Natural killer cell (primary cell): ENCODE data around the gene EPB41L4B. TPM values are rescaled to one million over a fixed set of nuclear protein-coding genes. Genes with fewer than 3 reads are reported as not detected.

ENCODE experiments used
- ATAC-seq, 3 donors: fragments of 150-1000 bp in 2 of 3; fragments of 200-7000 bp in 1 of 3; cut with Tn5 transposase; 1 replicate in 1 of 3; 2 replicates in 2 of 3; pipeline ENCODE4 v1.10.0; 2021; ENCODE audit warnings: mild to moderate bottlenecking in 2 of 3, moderate library complexity in 2 of 3
- DNase-seq, 2 donors: peaks; one replicate each; pipeline versions ENCODE4 v3.0.0 to v3.0.0-alpha.2; 2013 to 2021; ENCODE audit warnings: mixed read lengths in 1 of 2
- H3K27ac ChIP-seq: one replicate; pipeline ENCODE4 v1.5.1; 2013; ENCODE audit warnings: mild to moderate bottlenecking, low read length
- H3K27me3 ChIP-seq: one replicate; pipeline ENCODE4 v1.6.1; 2013; ENCODE audit warnings: low read length; ENCODE audit not compliant: control insufficient read depth, insufficient read depth
- H3K36me3 ChIP-seq: one replicate; pipeline ENCODE4 v1.6.1; 2013; ENCODE audit warnings: low read length; ENCODE audit not compliant: control insufficient read depth, insufficient read depth
- H3K4me1 ChIP-seq: one replicate; pipeline ENCODE4 v1.6.1; 2013; ENCODE audit warnings: low read length; ENCODE audit not compliant: control insufficient read depth, insufficient read depth
- H3K4me3 ChIP-seq: one replicate; pipeline ENCODE4 v1.5.1; 2013; ENCODE audit warnings: low read length
- H3K9me3 ChIP-seq: one replicate; pipeline ENCODE4 v1.6.1; 2013; ENCODE audit warnings: low read length; ENCODE audit not compliant: control insufficient read depth, insufficient read depth
- H3K27ac Mint-ChIP-seq, 2 donors: one replicate each; pipeline ENCODE4 v1.8.0; 2022; ENCODE audit warnings: mild to moderate bottlenecking in 2 of 2, mixed read lengths in 2 of 2, moderate library complexity in 1 of 2
- H3K27me3 Mint-ChIP-seq, 2 donors: one replicate each; pipeline ENCODE4 v1.8.0; 2022; ENCODE audit warnings: low read depth in 2 of 2, mixed read lengths in 2 of 2
- H3K36me3 Mint-ChIP-seq: one replicate; pipeline ENCODE4 v1.8.0; 2022; ENCODE audit warnings: mixed read lengths
- H3K4me1 Mint-ChIP-seq, 2 donors: one replicate each; pipeline ENCODE4 v1.8.0; 2022; ENCODE audit warnings: mixed read lengths in 2 of 2
- H3K4me3 Mint-ChIP-seq: one replicate; pipeline ENCODE4 v1.8.0; 2022; ENCODE audit warnings: mild to moderate bottlenecking, moderate library complexity, mixed read lengths
- H3K9me3 Mint-ChIP-seq, 2 donors: one replicate each; pipeline ENCODE4 v1.8.0; 2022; ENCODE audit warnings: mixed read lengths in 2 of 2
- WGBS: methylation state at CpG from one replicate; pipeline ENCODE4 v1.1.7; 2013; ENCODE audit warnings: missing lambda C conversion rate; ENCODE audit not compliant: insufficient coverage; 5-methylcytosine and 5-hydroxymethylcytosine counted together
- intact Hi-C: fragments of 100-400 bp; cut with micrococcal nuclease; formaldehyde crosslinking; loops from one replicate; pipeline ENCODE4 v1.14.2; 2022
- total RNA-seq, 4 donors: library from RNA; stranded (reverse); fragments of 120-200 nt in 1 of 4; gene quantifications; one replicate each; pipeline versions ENCODE4 v1.2.3 to v1.2.4, GENCODE V29; 2013 to 2022
- TF ChIP-seq, protein P1 (sequence below): fragments of 200-600 bp; IDR thresholded peaks from one replicate; pipeline ENCODE4 v1.8.0; 2022; ENCODE audit warnings: antibody characterized with exemption

The EPB41L4B gene
- total RNA-seq, 3 donors from 2014 or later (not counting 1 experiment from before 2014, with no cell fraction given): not detected

DNA sequence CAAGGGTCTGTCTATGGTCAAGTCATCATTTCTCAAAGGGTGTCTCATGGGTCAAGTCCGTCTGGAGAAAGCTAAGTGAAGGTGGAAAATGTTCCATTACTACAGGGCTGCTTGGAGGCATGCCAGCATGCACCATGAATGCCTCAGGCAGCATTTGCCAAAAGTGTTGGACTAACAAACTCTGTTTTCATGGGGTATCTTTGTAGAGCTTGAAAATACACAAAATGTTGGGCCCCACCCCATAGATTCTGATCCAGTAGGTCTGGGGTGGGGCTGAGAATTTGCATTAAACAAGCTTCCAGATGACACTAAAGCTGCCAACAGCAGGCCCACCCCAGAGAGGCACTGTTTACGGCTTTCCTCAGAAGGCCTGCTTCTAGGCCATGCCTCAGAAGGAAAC, 78.8 kb downstream of the EPB41L4B start:
- intact Hi-C loops: no loop called here
- no peak overlapping the region for H3K27ac Mint-ChIP-seq
- H3K36me3 Mint-ChIP-seq: no peaks in the 10 kb centered on the region
- Histone ChIP-seq H3K4me1 (no peaks in the 10 kb centered on the region), H3K36me3 (no peaks in the 10 kb centered on the region), H3K27ac (no peak overlapping the region), H3K9me3 (no peaks in the 10 kb centered on the region), H3K4me3 (no peak overlapping the region), H3K27me3 (no peaks in the 10 kb centered on the region)
- H3K27me3 Mint-ChIP-seq: peaks cover 35 to 71% of the 10 kb centered on the region in 2 donors
- TF ChIP-seq, protein P1, sequence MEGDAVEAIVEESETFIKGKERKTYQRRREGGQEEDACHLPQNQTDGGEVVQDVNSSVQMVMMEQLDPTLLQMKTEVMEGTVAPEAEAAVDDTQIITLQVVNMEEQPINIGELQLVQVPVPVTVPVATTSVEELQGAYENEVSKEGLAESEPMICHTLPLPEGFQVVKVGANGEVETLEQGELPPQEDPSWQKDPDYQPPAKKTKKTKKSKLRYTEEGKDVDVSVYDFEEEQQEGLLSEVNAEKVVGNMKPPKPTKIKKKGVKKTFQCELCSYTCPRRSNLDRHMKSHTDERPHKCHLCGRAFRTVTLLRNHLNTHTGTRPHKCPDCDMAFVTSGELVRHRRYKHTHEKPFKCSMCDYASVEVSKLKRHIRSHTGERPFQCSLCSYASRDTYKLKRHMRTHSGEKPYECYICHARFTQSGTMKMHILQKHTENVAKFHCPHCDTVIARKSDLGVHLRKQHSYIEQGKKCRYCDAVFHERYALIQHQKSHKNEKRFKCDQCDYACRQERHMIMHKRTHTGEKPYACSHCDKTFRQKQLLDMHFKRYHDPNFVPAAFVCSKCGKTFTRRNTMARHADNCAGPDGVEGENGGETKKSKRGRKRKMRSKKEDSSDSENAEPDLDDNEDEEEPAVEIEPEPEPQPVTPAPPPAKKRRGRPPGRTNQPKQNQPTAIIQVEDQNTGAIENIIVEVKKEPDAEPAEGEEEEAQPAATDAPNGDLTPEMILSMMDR: no peak
- no peaks in the 10 kb centered on the region for H3K4me1 Mint-ChIP-seq
- ATAC-seq: no peak
- no peak for DNase-seq
- H3K9me3 Mint-ChIP-seq: no peaks in the 10 kb centered on the region
- no peak overlapping the region for H3K4me3 Mint-ChIP-seq
- WGBS: 67% methylated on average over 2 of the region's 2 CpGs

DNA sequence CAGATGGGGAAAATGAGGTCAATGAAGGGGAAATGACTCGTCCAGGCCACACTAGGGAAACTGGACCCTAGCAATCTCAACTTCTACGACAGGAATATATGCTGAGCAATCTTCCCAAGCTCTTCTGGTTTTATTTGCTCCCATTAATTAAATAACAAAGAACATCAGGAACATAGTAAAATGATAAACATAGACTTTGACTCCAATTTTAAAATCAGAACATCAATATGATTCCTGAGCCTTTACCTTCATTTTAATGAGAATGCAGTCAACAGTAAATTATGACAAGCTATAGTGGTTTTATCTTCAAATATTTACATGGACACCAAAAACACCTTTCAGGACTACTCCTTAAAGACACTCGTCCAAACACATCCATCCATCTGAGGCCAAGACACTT, 79.7 kb downstream of the EPB41L4B start:
- Histone ChIP-seq H3K4me3 (no peak overlapping the region), H3K4me1 (no peaks in the 10 kb centered on the region), H3K27ac (no peak overlapping the region), H3K9me3 (no peaks in the 10 kb centered on the region), H3K36me3 (no peaks in the 10 kb centered on the region), H3K27me3 (no peaks in the 10 kb centered on the region)
- Mint-ChIP-seq H3K9me3 (no peaks in the 10 kb centered on the region), H3K36me3 (no peaks in the 10 kb centered on the region), H3K27me3 (peaks cover 37 to 69% of the 10 kb centered on the region in 2 donors), H3K4me1 (no peaks in the 10 kb centered on the region), H3K4me3 (no peak overlapping the region), H3K27ac (no peak overlapping the region)
- TF ChIP-seq, protein P1: no peak
- ATAC-seq (no peak), DNase-seq (no peak)
- intact Hi-C loops: no loop called here
- 71% methylated on average over 2 of the region's 3 CpGs for WGBS

DNA sequence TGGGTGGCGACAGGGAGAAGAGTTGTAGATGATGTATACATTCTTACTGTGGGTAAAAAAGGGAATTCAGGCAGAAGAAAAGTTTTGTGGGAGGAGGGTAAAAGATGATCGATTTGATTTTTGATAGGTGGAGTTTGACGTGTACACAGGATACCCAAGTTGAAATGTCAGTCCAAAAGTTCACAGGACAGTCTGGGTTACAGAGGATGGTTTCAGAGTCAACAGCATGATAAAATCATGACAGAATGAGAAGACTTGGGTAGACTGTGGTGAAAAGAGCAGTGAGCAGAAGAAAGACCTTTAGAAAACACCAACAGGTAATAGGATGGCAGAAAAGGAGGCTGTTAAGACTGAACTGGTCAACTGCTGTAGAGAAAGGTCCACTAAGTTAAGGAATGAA, 81.6 kb downstream of the EPB41L4B start:
- Mint-ChIP-seq H3K4me3 (no peak overlapping the region), H3K9me3 (no peaks in the 10 kb centered on the region), H3K27ac (no peak overlapping the region), H3K4me1 (no peaks in the 10 kb centered on the region), H3K27me3 (peaks cover 38 to 58% of the 10 kb centered on the region in 2 donors), H3K36me3 (no peaks in the 10 kb centered on the region)
- H3K4me3 ChIP-seq: no peak overlapping the region
- intact Hi-C loops: no loop called here
- H3K36me3 ChIP-seq: no peaks in the 10 kb centered on the region
- no peaks in the 10 kb centered on the region for H3K27me3 ChIP-seq
- TF ChIP-seq, protein P1: no peak
- DNase-seq (no peak), ATAC-seq (no peak)
- no peaks in the 10 kb centered on the region for H3K9me3 ChIP-seq
- no peaks in the 10 kb centered on the region for H3K4me1 ChIP-seq
- WGBS: 87% methylated on average over 3 of the region's 3 CpGs
- H3K27ac ChIP-seq: no peak overlapping the region

DNA sequence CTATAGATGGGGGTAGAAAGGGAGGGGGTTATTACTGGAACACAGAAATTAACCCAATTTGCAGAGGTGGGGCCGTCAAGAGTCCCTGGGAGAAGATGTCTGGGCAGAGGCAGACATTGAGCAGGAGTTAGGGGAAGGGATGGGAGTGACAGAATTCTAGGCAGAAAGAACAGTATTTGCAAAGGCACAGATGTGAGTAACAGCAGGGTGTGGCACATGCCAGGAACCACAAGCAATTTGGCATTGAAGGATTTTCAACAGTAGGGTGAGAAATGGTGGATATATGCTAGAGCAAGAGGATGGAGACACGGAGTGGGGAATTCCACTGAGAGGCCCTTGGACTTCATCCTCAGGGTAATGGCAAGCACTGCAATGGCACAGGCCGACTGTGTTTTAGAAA, 82.2 kb downstream of the EPB41L4B start:
- Histone ChIP-seq H3K4me1 (no peaks in the 10 kb centered on the region), H3K27me3 (no peaks in the 10 kb centered on the region), H3K27ac (no peak overlapping the region), H3K9me3 (no peaks in the 10 kb centered on the region), H3K36me3 (no peaks in the 10 kb centered on the region), H3K4me3 (no peak overlapping the region)
- Mint-ChIP-seq H3K36me3 (no peaks in the 10 kb centered on the region), H3K27ac (no peak overlapping the region), H3K9me3 (no peaks in the 10 kb centered on the region), H3K4me1 (no peaks in the 10 kb centered on the region), H3K4me3 (no peak overlapping the region), H3K27me3 (peaks cover 35 to 52% of the 10 kb centered on the region in 2 donors)
- ATAC-seq (no peak), DNase-seq (no peak)
- TF ChIP-seq, protein P1: no peak
- 65% methylated on average over 3 of the region's 3 CpGs for WGBS
- intact Hi-C loops: no loop called here
